NCI-H526 treated with DMSO at 0.1 percent for 48 hours (cell line): Measurements from ENCODE around the gene GUCY1A2.
A peak's percentile ranks its signal among the peaks of the same experiment; 100 is the strongest.
"Not testable (repeated sequence)": the region's sequence is repeated elsewhere in the genome, so short reads cannot be mapped to it uniquely, and the experiment has no call there.

Experiments used
- DNase-seq: peaks from one replicate; lab custom pipeline; 2025; lab: John Stamatoyannopoulos, UW

The GUCY1A2 gene

GRCh38 chr11:106943089-106943488 is 75.2 kb downstream of the GUCY1A2 start:
- no peak for DNase-seq

GRCh38 chr11:106939157-106939556 is 79.1 kb downstream of the GUCY1A2 start:
- peak; percentile 36 for DNase-seq

- DNase-seq, result no peak
Measured at GRCh38 chr11:106937111-106937510, 81.2 kb downstream of the GUCY1A2 start.

- no peak for DNase-seq
Measured at GRCh38 chr11:106925245-106925644, 93.0 kb downstream of the GUCY1A2 start.

GRCh38 chr11:106920899-106921509 is 97.3 kb downstream of the GUCY1A2 start:
- DNase-seq, result no peak

- DNase-seq, result no peak
Measured at GRCh38 chr11:106917973-106918372, 100.3 kb downstream of the GUCY1A2 start.

GRCh38 chr11:106914409-106914808 is 103.9 kb downstream of the GUCY1A2 start:
- DNase-seq, result no peak

- no peak for DNase-seq
Measured at GRCh38 chr11:106913141-106913540, 105.1 kb downstream of the GUCY1A2 start.

- DNase-seq, result no peak
Measured at GRCh38 chr11:106904826-106905225, 113.5 kb downstream of the GUCY1A2 start.

GRCh38 chr11:106889718-106890117 is 128.6 kb downstream of the GUCY1A2 start:
- DNase-seq, result no peak

- no peak for DNase-seq
Measured at GRCh38 chr11:106888386-106888785, 129.9 kb downstream of the GUCY1A2 start.

GRCh38 chr11:106883693-106884092 is 134.6 kb downstream of the GUCY1A2 start:
- DNase-seq, result not testable (repeated sequence)

- no peak for DNase-seq
Measured at GRCh38 chr11:106879832-106880546, 138.3 kb downstream of the GUCY1A2 start.

- no peak for DNase-seq
Measured at GRCh38 chr11:106879029-106879428, 139.2 kb downstream of the GUCY1A2 start.

GRCh38 chr11:106875013-106875412 is 143.3 kb downstream of the GUCY1A2 start:
- no peak for DNase-seq

- DNase-seq, result no peak
Measured at GRCh38 chr11:106872246-106872645, 146.0 kb downstream of the GUCY1A2 start.

- no peak for DNase-seq
Measured at GRCh38 chr11:106858200-106858599, 160.1 kb downstream of the GUCY1A2 start.

- no peak for DNase-seq
Measured at GRCh38 chr11:106856566-106856965, 161.7 kb downstream of the GUCY1A2 start.

GRCh38 chr11:106854429-106854828 is 163.8 kb downstream of the GUCY1A2 start:
- no peak for DNase-seq

GRCh38 chr11:106853850-106854401 is 164.3 kb downstream of the GUCY1A2 start:
- DNase-seq, result no peak

- DNase-seq, result no peak
Measured at GRCh38 chr11:106852779-106853178, 165.5 kb downstream of the GUCY1A2 start.

- no peak for DNase-seq
Measured at GRCh38 chr11:106848526-106848925, 169.8 kb downstream of the GUCY1A2 start.

- no peak for DNase-seq
Measured at GRCh38 chr11:106842134-106842533, 176.1 kb downstream of the GUCY1A2 start.
